Thyroid gland (tissue), 4 donors: ENCODE data around the gene DMGDH.

ENCODE experiments used
- CTCF ChIP-seq, 6 experiments: fragments of 200-600 bp in 3 of 6; fragments of 450-650 bp in 3 of 6; sonication (generic) in 3 of 6; IDR thresholded peaks; one replicate each; pipeline ENCODE4 v1.5.1; 2016 to 2019; ENCODE audit warnings: antibody characterized with exemption in 6 of 6, mild to moderate bottlenecking in 2 of 6, inconsistent platforms in 1 of 6, moderate library complexity in 1 of 6
- POLR2A ChIP-seq, 2 donors: fragments of 450-650 bp; IDR thresholded peaks; one replicate each; pipeline ENCODE4 v1.6.1; 2017; ENCODE audit warnings: antibody characterized with exemption in 2 of 2, mild to moderate bottlenecking in 2 of 2, moderate library complexity in 1 of 2

- TF ChIP-seq CTCF (IDR thresholded peaks at IDR 0.05) (no peak), POLR2A (IDR thresholded peaks at IDR 0.05) (no peak)
These were observed 61.1 kb downstream of the DMGDH start for GRCh38 chr5:79008362-79008761.
